Measurements from ENCODE around the gene PRELID1.
"Not testable (repeated sequence)": the region's sequence is repeated elsewhere in the genome, so short reads cannot be mapped to it uniquely, and the experiment has no call there.

PRELID1 gene

GRCh38 chr5:177336603-177337494, 33.2 kb downstream of the PRELID1 start:
- no peak for DNase-seq

GRCh38 chr5:177338251-177339106, 34.9 kb downstream of the PRELID1 start:
- no peak for DNase-seq

GRCh38 chr5:177339107-177339638, 35.6 kb downstream of the PRELID1 start:
- no peak for DNase-seq

GRCh38 chr5:177343000-177343399, 39.4 kb downstream of the PRELID1 start:
- not testable (repeated sequence) for DNase-seq

- DNase-seq: no peak
These were observed 40.2 kb downstream of the PRELID1 start for GRCh38 chr5:177343777-177344176.

GRCh38 chr5:177344891-177345290, 41.3 kb downstream of the PRELID1 start:
- DNase-seq: no peak

GRCh38 chr5:177346820-177347219, 43.2 kb downstream of the PRELID1 start:
- no peak for DNase-seq

GRCh38 chr5:177347699-177348098, 44.1 kb downstream of the PRELID1 start:
- no peak for DNase-seq

- no peak for DNase-seq
These were observed 45.7 kb downstream of the PRELID1 start for GRCh38 chr5:177349362-177349647.

- no peak for DNase-seq
These were observed 46.2 kb downstream of the PRELID1 start for GRCh38 chr5:177349762-177350161.

- DNase-seq: no peak
These were observed 47.3 kb downstream of the PRELID1 start for GRCh38 chr5:177350776-177351391.

- peak; percentile 95 for DNase-seq
These were observed 48.1 kb downstream of the PRELID1 start, which contains the start of gene LMAN2 for GRCh38 chr5:177351392-177352329. TSS of gene LMAN2 (minus strand) at chr5:177351668. CDS start at chr5:177351647, 21 bp downstream.

GRCh38 chr5:177353093-177353492, 49.5 kb downstream of the PRELID1 start:
- no peak for DNase-seq

GRCh38 chr5:177354256-177354655, 50.7 kb downstream of the PRELID1 start:
- DNase-seq: no peak

- DNase-seq: no peak
These were observed 51.1 kb downstream of the PRELID1 start for GRCh38 chr5:177354711-177355110.

- DNase-seq: no peak
These were observed 51.7 kb downstream of the PRELID1 start for GRCh38 chr5:177355162-177355867.

- DNase-seq: no peak
These were observed 52.2 kb downstream of the PRELID1 start for GRCh38 chr5:177355868-177356168.
